AG20443 (cell line): ENCODE data around the gene APC.

ENCODE experiments used
- DNase-seq: peaks from one replicate; pipeline ENCODE4 v3.0.0; 2012; ENCODE audit warnings: low spot score, mixed read lengths

Gene APC

DNA sequence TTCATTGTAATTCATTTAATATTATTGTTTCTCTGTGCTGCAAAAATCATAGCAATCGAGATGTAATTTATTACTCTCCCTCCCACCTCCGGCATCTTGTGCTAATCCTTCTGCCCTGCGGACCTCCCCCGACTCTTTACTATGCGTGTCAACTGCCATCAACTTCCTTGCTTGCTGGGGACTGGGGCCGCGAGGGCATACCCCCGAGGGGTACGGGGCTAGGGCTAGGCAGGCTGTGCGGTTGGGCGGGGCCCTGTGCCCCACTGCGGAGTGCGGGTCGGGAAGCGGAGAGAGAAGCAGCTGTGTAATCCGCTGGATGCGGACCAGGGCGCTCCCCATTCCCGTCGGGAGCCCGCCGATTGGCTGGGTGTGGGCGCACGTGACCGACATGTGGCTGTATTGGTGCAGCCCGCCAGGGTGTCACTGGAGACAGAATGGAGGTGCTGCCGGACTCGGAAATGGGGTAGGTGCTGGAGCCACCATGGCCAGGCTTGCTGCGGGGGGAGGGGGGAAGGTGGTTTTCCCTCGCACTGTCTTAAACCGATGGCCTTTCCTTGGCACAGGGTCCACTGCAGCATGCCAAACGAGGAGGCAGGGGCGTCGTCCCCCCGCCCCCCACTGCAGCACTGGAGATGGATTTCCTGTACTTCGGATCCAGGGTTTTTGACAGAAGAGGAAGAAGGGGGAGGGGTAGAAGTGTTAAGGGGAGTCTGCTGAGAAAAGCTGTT, at the start of gene APC:
Gene APC, plus strand, starts transcription at position 423 of the 728 bp plus-strand sequence. CDS start 17,006 bp downstream, outside the sequence.
- peak; percentile 95 for DNase-seq

DNA sequence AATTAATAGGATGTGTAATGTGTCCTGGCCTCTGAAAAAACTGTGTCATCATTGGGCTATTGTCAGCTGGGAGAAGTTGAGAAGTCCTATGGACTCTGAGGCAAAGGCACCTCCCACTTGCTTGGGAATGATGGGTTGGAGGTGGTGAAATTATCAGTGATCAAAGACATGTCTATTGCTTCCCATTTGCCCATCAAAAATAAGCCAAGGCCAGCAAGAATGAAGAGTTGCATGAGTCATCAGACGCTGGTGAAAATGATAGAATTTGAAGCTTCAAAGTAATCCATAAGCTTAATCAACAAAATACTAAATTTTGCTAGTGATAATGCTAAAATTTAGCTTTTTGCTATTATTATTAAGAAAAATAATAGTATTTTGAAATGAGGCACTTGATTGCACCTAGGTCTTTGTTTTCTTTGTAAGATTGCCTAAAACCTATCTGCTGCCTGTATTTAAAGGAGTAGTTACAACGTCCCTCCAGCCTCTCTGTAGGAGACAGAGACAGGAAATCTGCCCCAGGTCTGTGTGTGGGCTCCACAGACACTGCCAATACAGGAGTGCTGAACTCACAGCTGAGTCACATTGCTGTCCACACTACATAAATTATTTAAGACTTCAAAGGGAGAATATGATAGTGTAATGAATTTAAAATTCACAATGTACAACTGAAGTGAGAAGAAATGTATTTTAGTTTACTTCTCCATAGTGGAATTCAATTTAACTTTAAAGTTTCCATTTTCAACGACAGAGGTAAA, 48.4 kb upstream of the APC start:
- peak; percentile 62 for DNase-seq

DNA sequence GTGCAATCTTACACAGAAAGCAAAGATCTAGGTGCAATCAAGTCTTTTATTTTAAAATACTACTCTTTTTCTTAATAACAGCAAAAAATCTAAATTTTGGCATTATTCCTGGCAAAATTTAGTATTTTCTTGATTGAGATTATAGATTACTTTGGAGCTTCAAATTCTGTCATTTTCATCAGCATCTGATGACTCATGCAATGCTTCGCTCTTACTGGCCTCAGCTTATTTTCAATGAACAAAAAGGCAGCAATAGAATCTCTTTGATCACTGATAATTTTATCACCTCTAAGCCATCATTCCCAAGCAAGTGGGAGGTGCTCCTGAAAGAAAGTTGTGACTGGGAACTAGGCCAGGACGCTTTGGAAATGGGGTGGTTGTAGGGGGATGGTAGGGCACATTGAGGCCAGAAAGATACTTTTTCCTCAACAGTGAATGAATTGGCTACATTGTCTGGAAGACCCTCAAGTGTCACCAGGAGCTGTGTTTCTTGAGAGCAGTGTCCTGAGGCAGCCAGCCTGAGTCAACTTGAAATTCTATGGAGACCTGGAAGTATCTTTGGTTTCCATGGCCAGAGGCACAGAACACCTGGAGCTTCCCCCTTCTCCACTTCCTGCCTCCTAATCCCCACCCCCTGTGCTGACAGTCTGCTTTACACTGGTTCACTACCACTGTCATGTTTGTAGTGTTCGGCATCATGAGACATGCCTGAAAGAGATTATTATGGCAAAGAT, 46.9 kb upstream of the APC start:
- no peak for DNase-seq

- DNase-seq = no peak
Measured at GRCh38 chr5:112691339-112691680, 46.4 kb upstream of the APC start.

GRCh38 chr5:112691758-112692157, 45.9 kb upstream of the APC start:
- DNase-seq = no peak

- DNase-seq = no peak
Measured at GRCh38 chr5:112692472-112692871, 45.2 kb upstream of the APC start.

GRCh38 chr5:112693301-112693700, 44.4 kb upstream of the APC start:
- DNase-seq = no peak

- DNase-seq = peak; percentile 75
Measured at GRCh38 chr5:112694853-112695709, 42.6 kb upstream of the APC start.

DNA sequence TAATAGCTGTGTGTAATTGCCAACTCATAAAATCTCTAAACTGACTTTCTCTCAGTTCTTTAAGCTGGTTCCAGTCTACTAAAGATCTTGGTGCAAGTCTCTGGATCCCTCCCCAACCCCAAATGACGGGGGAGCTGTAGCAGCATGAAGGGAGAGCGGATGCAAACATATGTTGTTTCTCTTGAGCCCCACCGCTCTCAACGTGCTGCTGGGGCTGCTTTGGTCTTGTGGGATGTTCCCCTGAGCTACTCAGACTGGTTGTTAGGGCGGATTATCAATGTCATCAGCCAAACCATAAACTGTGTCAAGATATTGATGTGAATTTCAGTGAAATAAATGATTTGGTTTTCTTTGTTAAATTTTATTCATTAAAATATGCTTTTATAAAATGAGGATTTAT, 40.9 kb upstream of the APC start:
- DNase-seq = no peak

DNA sequence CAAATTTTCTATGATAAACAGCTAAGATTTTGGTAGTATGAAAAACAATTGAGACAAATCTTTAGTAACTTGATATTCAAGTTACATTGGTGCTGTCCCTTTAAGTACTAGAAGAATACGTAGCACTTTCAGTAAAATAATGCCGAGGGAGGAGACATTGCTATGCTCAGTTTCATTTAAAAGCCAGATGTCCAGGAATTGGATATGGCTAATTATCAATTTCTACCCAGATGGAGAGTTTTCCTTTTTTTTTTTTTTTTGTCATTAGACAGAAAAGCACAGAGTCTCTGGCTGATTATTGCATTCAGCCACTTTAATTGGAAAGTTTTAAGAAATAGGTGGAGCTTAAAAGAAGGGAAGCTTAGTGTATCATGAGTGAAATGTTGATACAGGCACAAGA, 40.4 kb upstream of the APC start:
- DNase-seq = no peak

GRCh38 chr5:112697833-112698232, 39.9 kb upstream of the APC start:
- no peak for DNase-seq

DNA sequence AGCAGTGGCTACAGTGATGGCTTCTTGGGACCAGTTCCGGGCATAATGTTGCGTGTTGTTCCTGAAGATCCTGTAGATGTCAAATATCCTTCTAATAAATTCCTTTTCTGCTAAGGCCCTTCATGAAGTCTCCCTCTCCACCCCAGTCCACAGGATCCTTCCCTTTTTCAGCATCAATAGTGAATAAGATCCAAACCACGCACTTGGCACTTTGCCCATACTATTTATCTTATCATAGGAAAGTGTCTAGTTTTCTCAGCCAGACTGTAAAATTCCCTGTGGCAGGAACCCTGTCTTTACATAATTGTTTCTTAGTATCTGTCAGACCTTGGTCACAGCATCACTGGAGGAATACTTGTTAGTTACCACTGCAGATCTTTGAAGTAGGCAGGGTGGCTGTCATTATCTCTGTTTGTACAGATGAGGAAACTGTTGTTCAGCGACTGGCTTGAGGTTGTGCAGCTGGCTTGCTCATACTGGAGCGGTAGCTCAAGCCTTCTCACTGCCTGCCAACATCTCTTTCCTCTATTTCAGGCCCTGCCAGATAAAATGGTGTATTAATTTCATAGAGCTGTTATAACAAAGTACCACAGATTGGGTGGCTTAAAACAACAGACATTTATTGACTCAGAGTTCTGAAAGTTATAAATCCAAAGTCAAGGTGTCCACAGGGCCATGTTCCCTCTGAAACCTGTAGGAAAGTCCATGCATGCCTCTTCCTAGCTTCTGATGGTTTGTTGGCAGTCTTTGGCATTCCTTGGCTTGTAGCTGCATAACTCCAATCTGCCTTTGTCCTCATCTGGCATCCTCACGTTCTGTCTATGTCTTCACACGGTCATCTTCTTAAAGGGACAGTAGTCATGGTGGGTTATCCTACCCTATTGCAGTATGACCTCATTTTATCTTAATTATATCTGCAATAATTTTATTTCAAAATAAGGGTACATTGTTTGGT, 33.5 kb upstream of the APC start:
- DNase-seq = peak; percentile 29

- DNase-seq = no peak
Measured at GRCh38 chr5:112706446-112707016, 31.2 kb upstream of the APC start.

- peak; percentile 100 for DNase-seq
Measured at GRCh38 chr5:112707187-112708102, 30.2 kb upstream of the APC start.

GRCh38 chr5:112708103-112708622, 29.5 kb upstream of the APC start:
- peak; percentile 12 for DNase-seq

GRCh38 chr5:112709416-112709815, 28.3 kb upstream of the APC start:
- no peak for DNase-seq

DNA sequence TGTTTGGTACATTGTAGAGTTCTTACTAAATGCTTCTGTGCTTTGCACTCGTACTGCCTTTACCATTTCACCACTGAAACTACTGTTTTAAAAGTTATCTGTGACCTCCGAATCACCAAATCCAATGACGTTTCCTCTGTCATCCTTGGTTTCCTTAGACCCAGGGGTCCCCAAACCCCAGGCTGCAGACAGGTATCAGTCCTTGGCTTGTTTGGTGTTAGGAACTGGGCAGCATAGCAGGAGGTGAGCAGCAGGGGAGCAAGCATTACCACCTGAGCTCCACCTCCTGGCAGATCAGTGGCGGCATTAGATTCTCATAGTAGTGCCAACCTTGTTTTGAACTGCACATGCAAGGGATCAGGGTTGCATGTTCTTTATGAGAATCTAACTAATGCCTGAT, 26.8 kb upstream of the APC start:
- no peak for DNase-seq

DNA sequence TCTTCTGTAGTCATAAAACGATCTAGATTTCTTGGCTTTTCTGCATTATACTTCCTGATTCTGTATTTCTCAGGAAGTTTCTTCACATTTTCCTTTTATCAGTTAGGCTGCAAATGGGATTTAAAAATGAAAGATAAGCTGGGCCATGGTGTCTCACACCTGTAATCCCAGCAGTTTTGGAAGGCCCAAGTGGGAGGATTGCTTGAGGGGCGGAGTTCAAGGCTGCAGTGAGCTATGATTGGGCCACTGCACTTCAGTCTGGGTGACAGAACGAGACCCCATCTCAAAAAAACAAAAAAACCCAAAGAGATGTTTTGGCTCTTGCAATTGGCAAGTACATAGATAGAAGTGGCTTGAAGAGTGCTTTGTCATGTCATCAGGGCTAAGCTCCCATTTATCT, 26.2 kb upstream of the APC start:
- no peak for DNase-seq

DNA sequence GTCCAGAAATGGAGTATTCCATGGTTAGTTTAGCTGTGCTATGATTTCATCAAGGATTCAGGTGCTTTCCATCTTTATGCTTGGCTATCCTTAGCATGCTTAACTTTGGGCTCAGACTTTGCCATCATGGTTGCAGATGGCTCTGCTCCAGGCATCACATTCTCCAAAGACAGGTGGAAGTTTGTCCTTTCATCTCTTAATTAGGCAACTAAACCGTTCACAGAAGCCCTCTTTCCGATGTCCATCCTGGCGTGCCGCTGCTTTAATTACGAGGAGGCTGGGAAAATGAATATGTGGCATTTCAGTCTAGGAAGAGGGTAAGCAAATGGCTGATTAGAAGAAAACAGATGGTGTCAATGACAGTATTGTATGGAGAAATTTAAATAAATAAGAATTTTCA, 24.5 kb upstream of the APC start:
- DNase-seq = no peak
